GM21737 (cell line): ENCODE measurements around the gene HOOK2.

Source experiments
- ATAC-seq: cut with Tn5 transposase; IDR thresholded peaks from one replicate; pipeline ENCODE4 v1.9.1; 2021; ENCODE audit warnings: mild to moderate bottlenecking, moderate library complexity; ENCODE audit not compliant: unreplicated experiment

HOOK2 gene

DNA sequence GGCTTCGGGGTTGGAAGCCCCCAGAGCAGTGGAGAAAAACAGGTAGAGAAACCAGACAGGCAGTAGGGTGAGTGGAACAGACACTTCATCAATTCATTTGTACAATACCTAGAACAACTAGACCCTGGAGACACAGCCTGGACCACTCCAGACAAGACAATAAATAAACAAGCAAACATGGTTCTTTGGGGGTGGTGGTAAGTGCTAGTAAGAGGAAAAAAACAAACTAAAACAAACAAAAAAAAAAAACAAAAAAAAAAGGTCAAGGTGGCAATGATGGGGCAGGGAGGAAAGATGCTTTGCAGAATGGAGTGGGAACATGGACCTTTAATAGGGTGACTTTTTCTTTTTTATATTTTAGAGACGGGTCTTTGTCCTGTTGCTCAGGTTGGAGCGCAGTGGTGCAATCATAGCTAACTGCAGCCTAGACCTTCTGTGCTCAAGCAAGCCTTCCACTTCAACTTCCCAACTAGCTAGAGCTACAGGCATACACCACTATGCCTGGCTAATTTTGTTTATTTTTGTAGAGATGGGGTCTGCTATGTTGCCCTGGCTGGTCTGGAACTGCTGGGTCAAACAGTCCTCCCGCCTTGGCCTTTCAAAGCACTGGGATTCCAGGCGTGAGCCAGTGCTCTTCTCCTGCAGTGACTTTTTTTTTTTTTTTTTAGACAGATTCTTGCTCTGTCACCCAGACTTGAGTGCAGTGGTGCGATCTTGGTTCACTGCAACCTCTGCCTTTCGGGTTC lies 19.0 kb upstream of the HOOK2 start:
- no peak for ATAC-seq

DNA sequence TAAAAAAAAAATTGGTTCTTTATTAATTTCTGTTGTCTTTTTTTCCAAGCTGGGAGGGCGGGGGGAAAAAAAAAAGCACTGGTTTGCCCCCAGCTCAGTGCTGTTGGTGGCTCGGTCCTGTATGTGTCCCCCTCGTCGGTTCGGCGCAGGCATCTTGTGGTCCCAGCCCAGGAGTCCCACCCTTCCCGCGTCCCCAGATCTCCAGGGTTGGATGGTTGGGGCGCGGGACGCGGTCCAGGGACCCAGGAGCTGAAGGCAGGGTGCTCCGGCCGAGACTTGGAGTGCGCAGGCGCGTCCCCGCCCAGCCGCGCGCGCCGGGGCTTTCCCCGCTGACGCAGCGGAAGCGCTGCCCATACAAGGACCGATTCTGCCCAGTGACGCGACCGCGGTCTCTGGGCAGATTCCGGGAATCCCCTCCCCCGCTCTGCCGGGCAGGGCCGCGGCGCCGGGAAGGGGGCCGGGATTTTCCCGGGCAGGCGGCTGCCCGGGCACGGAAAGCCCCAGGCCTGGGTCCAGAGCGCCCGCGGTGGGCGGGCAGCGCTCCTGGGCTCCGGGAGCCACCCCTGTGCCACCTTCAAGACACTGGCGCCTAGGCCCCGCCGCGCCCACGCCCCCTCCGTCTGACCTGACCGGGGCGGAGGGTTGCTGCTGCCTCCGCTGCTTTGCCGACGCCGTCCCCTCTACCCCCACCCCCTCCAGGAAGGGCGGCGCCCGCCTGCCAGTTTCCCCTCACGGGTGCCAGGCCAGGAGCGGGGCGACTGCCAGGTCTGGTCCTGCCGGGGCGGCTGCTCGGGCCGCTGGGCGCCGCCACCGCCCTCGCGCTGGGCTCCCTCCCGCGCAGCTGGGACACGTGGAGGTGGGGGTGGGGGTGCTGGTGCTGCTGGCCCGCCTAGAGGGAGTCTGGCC lies 18.2 kb upstream of the HOOK2 start:
- peak; percentile 25 for ATAC-seq

DNA sequence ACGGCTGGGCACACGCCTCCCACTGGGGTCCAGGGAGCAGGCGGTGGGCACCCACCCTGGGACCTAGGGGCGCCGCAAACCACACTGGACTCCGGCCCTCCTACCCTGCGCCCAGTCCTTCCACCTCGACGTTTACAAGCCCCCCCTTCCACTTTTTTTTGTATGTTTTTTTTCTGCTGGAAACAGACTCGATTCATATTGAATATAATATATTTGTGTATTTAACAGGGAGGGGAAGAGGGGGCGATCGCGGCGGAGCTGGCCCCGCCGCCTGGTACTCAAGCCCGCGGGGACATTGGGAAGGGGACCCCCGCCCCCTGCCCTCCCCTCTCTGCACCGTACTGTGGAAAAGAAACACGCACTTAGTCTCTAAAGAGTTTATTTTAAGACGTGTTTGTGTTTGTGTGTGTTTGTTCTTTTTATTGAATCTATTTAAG lies 17.5 kb upstream of the HOOK2 start:
- no peak for ATAC-seq

DNA sequence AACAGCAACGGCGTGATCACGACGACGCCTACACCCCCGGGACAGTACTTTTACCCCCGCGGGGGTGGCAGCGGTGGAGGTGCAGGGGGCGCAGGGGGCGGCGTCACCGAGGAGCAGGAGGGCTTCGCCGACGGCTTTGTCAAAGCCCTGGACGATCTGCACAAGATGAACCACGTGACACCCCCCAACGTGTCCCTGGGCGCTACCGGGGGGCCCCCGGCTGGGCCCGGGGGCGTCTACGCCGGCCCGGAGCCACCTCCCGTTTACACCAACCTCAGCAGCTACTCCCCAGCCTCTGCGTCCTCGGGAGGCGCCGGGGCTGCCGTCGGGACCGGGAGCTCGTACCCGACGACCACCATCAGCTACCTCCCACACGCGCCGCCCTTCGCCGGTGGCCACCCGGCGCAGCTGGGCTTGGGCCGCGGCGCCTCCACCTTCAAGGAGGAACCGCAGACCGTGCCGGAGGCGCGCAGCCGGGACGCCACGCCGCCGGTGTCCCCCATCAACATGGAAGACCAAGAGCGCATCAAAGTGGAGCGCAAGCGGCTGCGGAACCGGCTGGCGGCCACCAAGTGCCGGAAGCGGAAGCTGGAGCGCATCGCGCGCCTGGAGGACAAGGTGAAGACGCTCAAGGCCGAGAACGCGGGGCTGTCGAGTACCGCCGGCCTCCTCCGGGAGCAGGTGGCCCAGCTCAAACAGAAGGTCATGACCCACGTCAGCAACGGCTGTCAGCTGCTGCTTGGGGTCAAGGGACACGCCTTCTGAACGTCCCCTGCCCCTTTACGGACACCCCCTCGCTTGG lies 16.9 kb upstream of the HOOK2 start:
- no peak for ATAC-seq

- ATAC-seq = peak; percentile 29
These were observed 16.1 kb upstream of the HOOK2 start, which contains the start of gene JUNB for GRCh38 chr19:12791345-12792050. Gene JUNB, plus strand, starts transcription at chr19:12791486. Its CDS starts 286 bp downstream, at chr19:12791772.

- ATAC-seq = no peak
These were observed 15.4 kb upstream of the HOOK2 start for GRCh38 chr19:12790628-12791344.

- ATAC-seq = peak; percentile 32
These were observed 14.7 kb upstream of the HOOK2 start for GRCh38 chr19:12789904-12790619.

DNA sequence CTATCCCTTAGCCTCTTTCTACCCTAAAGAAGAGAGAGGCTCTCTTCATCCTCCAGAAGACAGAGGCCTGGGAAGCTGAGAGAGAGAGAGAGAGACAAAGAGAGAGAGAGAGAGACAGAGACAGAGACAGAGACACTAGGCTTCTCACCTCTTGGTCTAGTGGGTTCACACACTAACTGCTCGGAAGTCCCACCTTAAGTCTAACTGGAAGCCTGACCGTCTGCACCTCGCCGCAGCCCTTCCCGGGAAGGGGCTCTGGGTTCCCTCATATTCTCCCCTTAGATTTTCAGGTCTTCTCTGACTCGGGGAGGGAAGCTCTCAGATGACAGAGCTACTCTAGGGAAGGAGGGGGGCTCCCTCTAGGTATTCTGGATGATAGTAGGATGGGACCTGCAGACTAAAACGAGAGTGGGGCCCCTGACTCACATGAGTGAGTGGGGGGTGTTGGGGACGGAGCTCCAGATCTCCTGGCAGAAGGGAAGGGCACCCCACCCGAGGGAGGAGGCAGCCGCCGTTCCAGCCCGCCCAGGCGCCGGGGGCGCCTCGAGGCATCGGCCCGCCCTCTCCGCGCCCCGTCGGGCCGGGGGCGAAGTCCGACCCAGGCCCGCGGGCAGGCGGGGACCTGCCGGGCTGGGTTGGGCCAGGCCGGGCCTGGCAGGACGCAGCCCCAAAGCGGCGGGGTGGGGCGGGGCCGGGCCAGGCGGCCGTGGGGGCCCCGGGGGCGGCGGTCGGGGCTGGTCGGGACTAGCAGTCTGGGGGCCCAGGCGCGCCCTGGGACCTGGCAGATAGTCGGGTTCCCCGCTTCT lies 13.9 kb upstream of the HOOK2 start:
- ATAC-seq = no peak

DNA sequence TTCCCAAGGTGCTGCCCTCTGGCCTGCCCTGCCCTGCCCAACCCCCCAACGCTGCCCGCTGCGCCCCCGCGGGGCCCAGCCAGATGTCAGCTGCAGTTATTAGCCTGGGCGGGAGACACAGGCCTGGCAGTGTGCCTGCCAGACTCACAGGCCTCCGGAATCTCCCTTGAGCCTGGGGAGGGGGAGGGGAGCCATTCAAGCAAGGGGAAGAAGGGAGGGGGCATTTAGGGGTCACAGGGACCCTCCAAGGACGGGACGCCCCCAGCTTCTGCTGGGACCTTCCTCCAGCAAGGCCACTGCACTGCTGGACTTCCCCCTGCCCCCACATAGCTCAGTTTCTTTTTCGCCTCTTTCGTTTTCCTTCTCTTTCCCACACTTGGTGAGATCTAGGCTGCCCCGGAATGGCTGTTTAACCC lies 13.3 kb upstream of the HOOK2 start:
- ATAC-seq = no peak

DNA sequence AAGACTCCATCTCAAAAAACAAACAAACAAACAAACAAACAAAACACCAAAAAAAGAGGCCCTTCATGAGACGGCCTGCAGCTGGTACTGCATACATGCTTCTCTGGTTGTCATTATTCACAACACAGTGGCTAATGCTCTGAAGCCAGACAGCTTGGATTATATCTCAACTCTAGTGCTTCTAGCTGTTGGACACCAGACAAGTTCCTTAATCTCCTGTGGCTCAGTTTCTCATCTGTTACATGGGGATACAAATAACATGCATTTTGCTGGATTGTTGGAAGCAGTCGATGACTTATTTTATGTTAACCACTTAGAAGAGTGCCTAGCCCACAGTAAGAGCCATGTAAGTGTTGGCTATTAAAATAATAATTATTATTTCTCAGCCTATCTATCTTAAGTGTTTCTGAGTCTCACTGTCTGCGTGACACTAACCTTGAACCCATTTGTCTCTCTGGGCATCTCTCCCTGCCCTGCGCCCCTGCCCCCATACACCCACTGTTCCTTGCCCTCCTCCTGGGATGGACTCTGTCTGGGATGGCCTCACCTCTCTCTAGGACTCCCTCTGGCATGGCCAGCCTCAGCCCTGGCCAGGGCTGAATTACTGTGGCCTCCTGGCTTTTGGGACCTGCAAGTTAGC lies 12.8 kb upstream of the HOOK2 start:
- no peak for ATAC-seq

- ATAC-seq = no peak
These were observed 12.1 kb upstream of the HOOK2 start for GRCh38 chr19:12787458-12787857.

DNA sequence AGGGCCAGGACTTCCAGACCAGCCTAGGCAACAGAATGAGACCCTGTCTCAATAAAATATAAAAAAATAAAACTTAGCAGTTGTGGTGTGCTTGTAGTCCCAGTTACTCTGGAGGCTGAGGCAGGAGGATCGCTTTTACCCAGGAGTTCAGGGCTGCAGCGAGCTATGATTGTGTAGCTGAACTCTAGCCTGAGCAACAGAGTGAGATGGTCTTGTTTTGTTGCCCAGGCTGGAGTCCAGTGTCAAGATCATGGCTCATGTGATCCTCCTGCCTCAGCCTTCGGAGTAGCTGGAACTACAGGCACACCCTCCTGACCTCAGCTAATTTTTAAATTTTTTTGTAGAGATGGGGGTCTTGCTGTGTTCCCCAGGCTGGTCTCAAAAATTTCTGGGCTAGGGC lies 11.6 kb upstream of the HOOK2 start:
- no peak for ATAC-seq

GRCh38 chr19:12786141-12786870 lies 11.0 kb upstream of the HOOK2 start:
- no peak for ATAC-seq

GRCh38 chr19:12785431-12786031 lies 10.2 kb upstream of the HOOK2 start:
- no peak for ATAC-seq

DNA sequence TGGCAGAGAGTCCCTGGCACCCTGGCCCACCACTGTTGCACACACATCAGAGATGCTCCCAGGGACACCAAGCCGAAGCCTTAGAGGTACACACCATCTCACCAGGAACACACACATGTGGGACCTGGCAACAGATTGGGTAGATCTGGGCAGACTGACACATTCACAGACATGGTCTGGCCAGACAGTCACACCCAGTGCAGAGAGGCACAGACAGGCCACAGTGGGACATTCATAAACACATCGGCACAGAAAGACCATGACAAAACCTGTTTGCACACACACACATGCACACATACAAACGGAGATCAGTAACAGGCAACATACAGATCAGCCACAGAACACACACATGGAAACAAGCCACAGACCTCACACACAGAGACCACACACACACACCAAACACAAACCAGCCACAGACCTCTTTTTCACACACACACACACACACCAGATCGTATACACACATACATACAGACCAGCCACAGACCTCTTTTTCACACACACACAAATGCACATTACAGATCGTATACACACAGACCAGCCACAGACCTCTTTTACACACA lies 9.6 kb upstream of the HOOK2 start:
- ATAC-seq = no peak

GRCh38 chr19:12784394-12784870 lies 9.1 kb upstream of the HOOK2 start:
- ATAC-seq = no peak
